HUES6 (cell line): ENCODE results near the gene CDH15.

Source experiments
- H3K27ac ChIP-seq: 2 replicates; pipeline ENCODE4 v1.7.0; 2013; ENCODE audit warnings: low read depth, mild to moderate bottlenecking, low read length, inconsistent platforms
- H3K27me3 ChIP-seq: 2 replicates; pipeline ENCODE4 v1.6.1; 2013; ENCODE audit warnings: low read length; ENCODE audit not compliant: control insufficient read depth, insufficient read depth
- H3K36me3 ChIP-seq: 2 replicates; pipeline ENCODE4 v1.6.1; 2013; ENCODE audit warnings: low read length; ENCODE audit not compliant: control insufficient read depth, insufficient read depth
- H3K4me1 ChIP-seq: 2 replicates; pipeline ENCODE4 v1.6.1; 2013; ENCODE audit warnings: low read length; ENCODE audit not compliant: control insufficient read depth, insufficient read depth
- H3K4me3 ChIP-seq: 2 replicates; pipeline ENCODE4 v1.5.1; 2013; ENCODE audit warnings: low read depth, low read length
- H3K9ac ChIP-seq: one replicate; pipeline ENCODE4 v1.6.1; 2013; ENCODE audit warnings: mild to moderate bottlenecking, low read length
- H3K9me3 ChIP-seq: 2 replicates; pipeline ENCODE4 v1.6.1; 2013; ENCODE audit warnings: low read depth, low read length; ENCODE audit not compliant: control insufficient read depth, insufficient read depth

The CDH15 gene

DNA sequence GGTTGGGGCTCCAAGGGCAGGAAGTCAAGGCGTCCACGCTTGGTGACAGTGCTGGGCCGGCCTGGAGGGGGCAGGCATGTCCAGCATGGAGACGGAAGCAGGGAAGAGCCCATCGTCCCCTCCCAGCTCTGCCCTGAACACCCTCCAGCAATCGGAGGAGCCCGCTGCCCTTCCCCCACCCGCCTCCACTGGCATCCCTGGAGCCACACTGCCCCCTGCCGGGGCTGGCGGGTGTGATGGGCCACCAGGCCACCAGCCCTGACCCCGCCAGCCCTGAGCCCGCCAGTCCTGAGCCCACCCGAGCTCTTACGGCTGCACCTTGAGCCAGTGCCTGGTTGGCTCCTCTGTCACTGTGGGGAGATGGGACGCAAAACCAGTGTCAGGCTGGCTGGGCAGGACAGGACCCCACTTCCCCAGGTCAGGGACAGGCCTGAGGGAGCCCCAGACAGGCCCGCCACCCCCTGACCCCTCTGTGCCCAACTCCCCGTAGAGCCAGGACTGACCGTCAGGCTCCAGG lies 4.1 kb upstream of the CDH15 start:
- Histone ChIP-seq H3K27ac (peak overlapping the region; percentile 45; the same call in 1 of the 2 replicates), H3K4me3 (0 out of 2 replicates have a peak overlapping the region, but pooled peaks have one; percentile 7), H3K4me1 (peaks cover 17% of the 10 kb centered on the region), H3K36me3 (no peaks in the 10 kb centered on the region), H3K27me3 (peaks cover 38% of the 10 kb centered on the region), H3K9ac (no peak overlapping the region), H3K9me3 (no peaks in the 10 kb centered on the region)

DNA sequence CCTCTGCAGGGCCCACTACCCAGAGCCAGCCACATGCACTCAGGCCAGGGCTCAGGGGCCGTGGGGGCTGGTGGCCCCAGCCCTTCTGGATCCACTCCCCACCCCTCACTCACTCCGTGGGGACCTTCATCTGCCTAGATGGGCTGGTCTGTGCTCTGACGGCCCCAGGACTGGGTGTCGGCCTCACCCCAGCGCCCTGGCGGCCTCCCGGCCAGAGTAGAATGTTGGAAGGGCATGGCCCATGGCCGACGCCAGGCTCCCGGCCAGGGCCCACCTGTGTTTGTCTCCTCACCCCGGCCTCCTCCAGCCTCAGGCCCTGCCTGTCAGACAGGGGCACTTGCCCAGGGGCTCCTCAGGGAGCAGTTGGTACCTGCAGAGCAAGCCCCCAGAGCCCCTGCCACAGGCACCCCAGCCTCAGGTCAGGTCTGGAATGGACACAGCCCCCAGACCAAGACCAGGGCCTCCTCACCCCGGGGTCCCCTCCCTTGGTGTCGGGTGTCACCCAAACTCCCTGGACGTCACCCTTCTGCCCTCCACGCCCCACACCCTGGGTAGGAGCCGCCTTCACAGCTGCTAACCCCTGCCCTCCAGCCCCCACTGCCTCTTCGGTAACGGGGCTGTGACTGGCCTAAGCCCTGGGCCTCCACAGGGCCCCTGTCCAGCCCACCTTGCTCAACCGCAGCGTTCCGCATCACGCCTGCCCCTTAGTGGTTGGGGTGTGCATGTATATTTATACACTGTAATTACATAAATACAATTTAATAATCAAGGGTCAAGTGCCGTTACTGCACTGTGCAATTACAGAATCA lies 3.0 kb upstream of the CDH15 start:
- H3K9me3 ChIP-seq, result no peaks in the 10 kb centered on the region
- no peak overlapping the region for H3K9ac ChIP-seq
- peaks cover 48% of the 10 kb centered on the region for H3K27me3 ChIP-seq
- H3K36me3 ChIP-seq, result no peaks in the 10 kb centered on the region
- peaks cover 24% of the 10 kb centered on the region for H3K4me1 ChIP-seq
- H3K4me3 ChIP-seq, result no peak overlapping the region
- H3K27ac ChIP-seq, result no peak overlapping the region

DNA sequence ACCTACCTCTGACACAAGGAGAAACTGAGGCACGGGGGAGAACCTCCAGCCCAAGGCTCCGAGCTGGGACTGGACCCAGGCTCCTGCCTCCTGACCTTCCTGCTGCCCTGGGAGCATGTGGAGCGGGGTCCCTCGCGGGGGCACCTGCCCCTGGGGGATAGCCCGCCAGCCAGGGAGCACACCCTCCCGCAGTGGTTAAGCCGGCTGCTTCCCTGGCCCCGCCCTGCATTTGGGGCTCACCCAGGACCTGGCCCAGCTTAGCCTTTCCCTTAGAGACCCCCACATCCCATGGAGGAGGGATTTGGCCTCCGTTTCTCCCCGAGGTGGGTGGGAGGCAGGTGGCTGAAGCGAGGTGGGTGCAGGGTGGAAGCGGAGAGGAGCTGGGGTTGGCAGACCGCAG lies 1.8 kb upstream of the CDH15 start:
- Histone ChIP-seq H3K9ac (no peak overlapping the region), H3K27ac (no peak overlapping the region)

DNA sequence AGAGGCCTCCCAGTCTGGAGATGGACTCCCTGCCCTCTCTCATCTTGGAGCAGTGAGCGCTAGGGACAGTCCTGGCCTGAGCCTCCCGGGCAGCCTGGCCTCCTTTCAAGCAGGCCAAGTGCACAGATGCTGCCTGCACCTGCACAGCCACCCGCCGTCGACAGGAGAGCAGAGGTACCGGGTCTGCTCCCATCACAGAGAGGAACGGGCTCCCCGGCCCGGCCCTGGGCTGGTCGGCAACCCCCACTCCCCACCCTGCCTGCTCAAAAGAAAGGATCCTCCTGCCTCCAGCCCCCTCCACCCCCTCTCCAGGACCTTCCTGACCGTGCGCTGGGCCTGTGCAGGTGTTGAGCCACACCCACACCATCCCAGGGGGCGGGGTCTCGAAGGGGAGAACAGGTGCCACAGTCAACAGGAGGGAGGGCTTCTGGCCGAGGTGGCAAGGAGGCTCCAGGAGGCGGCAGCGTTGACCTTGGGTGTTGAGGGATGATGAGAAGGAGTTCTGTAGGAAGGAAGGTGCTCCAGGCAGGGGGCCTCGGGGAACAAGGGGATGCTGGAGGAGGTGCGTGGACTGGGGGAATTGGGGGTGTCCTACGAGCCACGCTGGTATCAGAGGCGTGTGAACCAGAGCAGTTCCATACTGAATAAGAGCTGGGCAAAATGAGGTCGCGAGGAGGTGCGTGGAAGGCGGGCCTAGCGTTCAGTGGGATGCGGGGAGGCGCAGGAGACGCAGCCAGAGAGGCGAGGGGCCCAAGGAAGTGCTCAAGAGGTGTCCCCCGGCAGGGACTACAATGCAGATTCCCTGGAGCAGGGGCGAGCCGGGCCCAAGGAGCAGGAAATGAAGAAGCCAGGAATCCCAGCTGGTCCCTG lies 967 bp upstream of the CDH15 start:
- Histone ChIP-seq H3K4me3 (peak overlapping the region; percentile 70), H3K9me3 (no peaks in the 10 kb centered on the region), H3K36me3 (no peaks in the 10 kb centered on the region), H3K27ac (no peak overlapping the region), H3K27me3 (peaks cover 52% of the 10 kb centered on the region), H3K9ac (peak overlapping the region; percentile 38), H3K4me1 (peaks cover 28% of the 10 kb centered on the region)

More for the DNA sequence above, 1.8 kb upstream of the CDH15 start:
- Histone ChIP-seq H3K27me3 (peaks cover 52% of the 10 kb centered on the region), H3K9me3 (no peaks in the 10 kb centered on the region), H3K4me1 (peaks cover 28% of the 10 kb centered on the region), H3K36me3 (no peaks in the 10 kb centered on the region), H3K4me3 (no peak overlapping the region)

DNA sequence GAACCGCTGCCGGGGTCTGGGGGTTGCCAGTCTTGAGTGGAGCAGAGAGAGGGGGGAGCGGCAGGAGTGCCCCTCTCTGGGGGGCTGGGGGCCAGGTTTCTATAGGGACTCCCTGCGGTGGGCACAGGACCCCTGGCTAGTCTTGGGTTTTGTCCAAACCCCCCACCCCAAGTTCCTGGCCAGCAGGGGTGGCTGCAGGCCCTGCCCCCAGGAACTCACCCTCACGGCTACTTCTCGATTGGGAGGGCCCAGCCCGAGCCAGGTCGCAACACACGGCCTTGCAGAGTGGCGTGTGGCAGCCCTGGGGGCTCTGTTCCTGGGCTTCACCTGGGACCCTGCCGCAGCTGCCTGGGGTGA lies 601 bp downstream of the CDH15 start:
- H3K4me3 ChIP-seq, result no peak overlapping the region
- peaks cover 23% of the 10 kb centered on the region for H3K4me1 ChIP-seq
- H3K9ac ChIP-seq, result no peak overlapping the region
- H3K27ac ChIP-seq, result no peak overlapping the region
- no peaks in the 10 kb centered on the region for H3K36me3 ChIP-seq
- no peaks in the 10 kb centered on the region for H3K9me3 ChIP-seq
- H3K27me3 ChIP-seq, result peaks cover 52% of the 10 kb centered on the region

DNA sequence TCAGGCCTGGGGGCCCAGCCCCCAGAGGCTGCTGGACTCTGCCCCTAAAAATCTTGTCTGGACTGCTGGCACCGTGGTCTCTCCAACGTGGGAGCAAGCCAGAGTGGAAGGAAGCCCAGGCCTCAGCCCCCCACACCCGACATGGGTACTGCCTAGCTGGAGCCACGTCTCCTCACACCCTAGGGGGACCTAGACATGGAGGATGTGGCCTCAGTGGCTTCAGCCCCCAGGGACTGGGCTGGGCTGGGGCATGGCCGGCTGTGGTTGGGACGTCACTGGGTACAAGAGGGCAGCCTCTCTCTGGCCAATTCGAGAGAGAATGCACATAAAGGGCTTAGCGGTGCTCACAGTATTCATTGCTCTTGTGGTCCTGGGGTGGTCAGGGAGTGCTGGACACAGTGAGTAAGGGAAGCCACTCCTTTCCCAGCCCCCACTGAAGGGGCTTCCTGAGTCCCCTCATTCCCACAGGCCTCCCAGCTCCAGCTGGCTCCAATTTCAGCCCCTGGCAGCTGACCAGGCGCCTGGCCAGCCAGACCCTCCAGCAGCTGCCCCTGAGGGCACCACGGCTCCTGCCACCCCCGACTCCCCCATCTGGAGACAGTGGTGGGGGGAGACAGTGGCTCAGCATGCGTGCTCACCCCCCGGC lies 1.1 kb downstream of the CDH15 start:
- H3K36me3 ChIP-seq, result no peaks in the 10 kb centered on the region
- H3K4me3 ChIP-seq, result no peak overlapping the region
- peaks cover 52% of the 10 kb centered on the region for H3K27me3 ChIP-seq
- H3K27ac ChIP-seq, result no peak overlapping the region
- no peak overlapping the region for H3K9ac ChIP-seq
- H3K9me3 ChIP-seq, result no peaks in the 10 kb centered on the region
- H3K4me1 ChIP-seq, result peaks cover 19% of the 10 kb centered on the region

DNA sequence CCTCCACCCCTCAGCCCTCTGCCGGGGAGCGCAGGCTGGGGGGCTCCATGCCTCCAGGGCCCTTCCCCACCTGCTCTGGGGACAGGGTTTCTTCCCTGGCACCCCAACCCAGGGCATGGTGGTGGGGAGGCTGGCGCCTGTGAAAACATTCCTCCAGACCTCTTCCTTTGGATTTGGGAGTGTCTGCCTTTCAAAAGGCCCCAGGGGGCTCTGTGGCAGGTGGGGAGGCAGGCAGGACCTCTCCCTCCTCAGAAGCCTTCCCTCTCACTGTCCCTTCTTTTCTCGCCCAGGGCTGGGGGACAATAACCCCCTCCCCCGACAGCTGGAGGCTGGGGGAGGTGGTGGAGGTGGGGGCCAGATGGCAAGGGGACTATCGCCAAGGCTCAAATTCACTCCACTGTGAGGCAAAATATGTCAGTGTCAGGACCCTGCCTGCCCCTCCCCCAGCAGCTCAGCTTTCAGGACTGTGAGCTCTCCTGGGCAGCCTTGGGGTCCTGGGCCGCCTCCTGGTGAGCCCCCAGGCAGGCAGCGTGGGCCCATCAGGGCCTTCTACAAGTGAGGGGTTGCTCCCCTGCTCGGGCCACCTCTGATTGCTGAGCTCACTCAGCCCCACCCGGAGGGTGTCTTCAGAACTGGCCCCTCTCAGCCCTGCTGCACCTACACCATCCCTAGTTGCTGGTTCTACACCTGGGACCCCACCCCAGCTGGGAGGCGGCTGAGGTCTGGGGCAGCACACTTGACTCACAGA lies 1.8 kb downstream of the CDH15 start:
- peaks cover 18% of the 10 kb centered on the region for H3K4me1 ChIP-seq
- no peak overlapping the region for H3K9ac ChIP-seq
- H3K36me3 ChIP-seq, result no peaks in the 10 kb centered on the region
- H3K4me3 ChIP-seq, result no peak overlapping the region
- H3K9me3 ChIP-seq, result no peaks in the 10 kb centered on the region
- H3K27ac ChIP-seq, result no peak overlapping the region
- H3K27me3 ChIP-seq, result peaks cover 49% of the 10 kb centered on the region

DNA sequence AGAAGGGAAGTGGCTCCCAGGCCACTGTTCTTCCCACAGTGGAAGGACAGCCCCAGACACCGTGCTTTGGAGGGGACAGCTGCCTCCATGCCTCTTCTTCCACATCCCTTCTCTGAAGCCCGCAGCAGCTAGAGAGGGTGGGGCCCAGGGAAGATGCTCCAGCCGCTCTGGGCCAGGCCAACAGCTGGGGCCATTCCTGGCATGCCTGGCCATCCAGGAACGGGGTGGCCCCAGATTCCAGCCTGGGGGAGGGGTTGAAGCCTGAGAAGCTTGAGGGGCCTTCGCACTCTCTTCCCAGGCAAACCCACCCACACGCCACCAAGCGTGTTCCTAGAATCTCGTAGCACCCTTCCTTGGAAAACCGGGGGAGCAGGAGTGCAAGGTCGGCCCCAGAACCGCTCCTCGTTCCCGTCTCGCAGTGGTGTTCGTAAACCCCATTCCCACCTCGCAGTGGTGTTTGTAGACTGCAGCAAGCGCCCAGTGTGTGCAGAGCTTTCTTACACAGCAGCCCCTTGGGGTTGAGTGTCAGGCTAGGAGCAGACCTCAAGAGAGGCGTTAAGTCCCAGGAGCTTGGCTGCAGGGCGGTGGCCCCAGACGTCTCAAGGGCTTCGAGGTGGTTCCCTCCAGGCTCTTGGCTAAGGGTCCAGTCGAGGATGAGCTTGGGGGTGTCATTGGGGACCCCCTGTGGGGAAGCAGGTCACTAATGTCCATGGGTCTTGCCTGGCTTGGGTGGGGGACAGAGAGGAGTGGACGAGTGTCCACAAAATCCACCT lies 2.7 kb downstream of the CDH15 start:
- Histone ChIP-seq H3K9ac (no peak overlapping the region), H3K27ac (no peak overlapping the region), H3K4me1 (peaks cover 18% of the 10 kb centered on the region)

DNA sequence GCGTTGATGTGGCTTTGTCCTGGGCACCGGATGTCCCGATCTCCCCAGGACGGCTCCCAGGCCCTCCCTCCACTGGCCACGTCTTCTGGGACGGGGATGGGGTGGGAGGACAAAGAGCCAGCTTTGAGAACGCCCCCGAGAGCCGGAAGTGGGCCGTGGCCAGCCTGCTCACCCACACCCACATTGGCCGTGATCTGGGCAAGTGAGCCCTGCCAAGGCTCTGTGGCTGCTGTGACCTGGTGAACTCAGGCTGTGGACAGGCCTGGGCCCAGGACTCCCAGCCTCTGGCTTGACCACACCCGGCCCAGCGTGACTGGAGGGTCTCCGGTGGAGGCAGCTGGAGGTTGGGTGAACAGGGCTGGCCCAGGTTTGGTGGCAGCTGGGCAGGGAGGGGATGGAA lies 3.3 kb downstream of the CDH15 start:
- Histone ChIP-seq H3K27me3 (peaks cover 36% of the 10 kb centered on the region), H3K27ac (no peak overlapping the region), H3K4me3 (no peak overlapping the region), H3K9ac (no peak overlapping the region), H3K9me3 (no peaks in the 10 kb centered on the region), H3K4me1 (peaks cover 18% of the 10 kb centered on the region), H3K36me3 (no peaks in the 10 kb centered on the region)

More for the DNA sequence above, 2.7 kb downstream of the CDH15 start:
- H3K36me3 ChIP-seq, result no peaks in the 10 kb centered on the region
- H3K4me3 ChIP-seq, result no peak overlapping the region
- H3K27me3 ChIP-seq, result peaks cover 42% of the 10 kb centered on the region
- H3K9me3 ChIP-seq, result no peaks in the 10 kb centered on the region
